Measurements from ENCODE around the gene TACSTD2. TPM values are rescaled to one million over a fixed set of nuclear protein-coding genes. Genes with fewer than 3 reads are reported as not detected.

TACSTD2 gene
- total RNA-seq, 1 experiment from 2014 or later, result 1.2 TPM

DNA sequence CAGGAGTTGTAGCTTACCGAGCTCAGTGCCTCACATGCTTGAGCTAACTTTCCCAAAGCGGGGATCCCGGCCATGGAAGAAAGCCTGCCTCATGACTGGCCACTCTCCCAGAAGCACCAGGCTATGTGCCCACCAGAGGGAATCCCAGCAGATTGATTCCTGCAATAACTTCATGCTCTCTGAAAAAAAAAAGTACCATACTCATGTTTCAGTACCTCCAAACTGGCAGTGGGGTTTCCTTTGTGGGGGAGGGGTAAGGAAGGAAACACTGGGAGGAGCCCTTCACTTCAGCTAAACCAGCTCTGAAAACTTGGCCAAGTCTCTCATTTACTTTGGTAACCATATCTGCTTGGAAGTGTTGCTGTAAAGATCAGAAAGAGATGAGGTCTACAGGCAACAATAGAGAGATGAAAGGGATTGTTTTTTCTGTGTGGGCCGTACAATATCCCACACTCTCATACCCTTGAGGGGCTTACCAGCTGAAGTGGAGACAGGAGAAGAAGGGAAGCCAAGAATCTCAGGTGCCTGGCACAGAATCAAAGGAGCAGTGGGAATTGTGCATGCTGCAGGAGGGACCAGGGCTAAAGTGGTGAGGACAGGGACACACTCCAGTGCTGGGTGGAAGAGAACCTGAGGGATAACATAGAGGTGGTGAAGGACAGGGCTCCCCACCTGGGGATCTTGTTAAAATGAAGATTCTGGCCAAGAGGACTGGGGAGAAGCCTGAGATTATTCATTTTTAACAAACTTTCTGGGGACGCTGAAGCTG lies 42.4 kb upstream of the TACSTD2 start:
- no peaks in the 10 kb centered on the region for H3K79me1 ChIP-seq (ENCODE audit: insufficient read depth, low read depth, low read length, poor library complexity, severe bottlenecking)
- H3K4me1 ChIP-seq (ENCODE audit: insufficient read depth, low read length), result peaks cover 6% of the 10 kb centered on the region; the same call in 1 of the 2 replicates
- H3K56ac ChIP-seq (ENCODE audit: insufficient read length, low read depth, low read length), result no peak overlapping the region
- H3K4me2 ChIP-seq (ENCODE audit: insufficient read depth, insufficient read length, low read length), result no peak overlapping the region
- Mint-ChIP-seq H3K27ac (peak overlapping the region in 1 of 3 experiments; percentile 84; a peak in 2 of 7 replicates), H3K9me3 (peaks cover 2 to 5% of the 10 kb centered on the region in 2 experiments; a peak in 3 of 5 replicates), H3K4me3 (no peak overlapping the region), H3K36me3 (ENCODE audit: insufficient read depth in 1 of 3, low read depth in 3 of 3) (peaks cover 0 to 6% (median 2%) of the 10 kb centered on the region in 3 experiments; a peak in 3 of 7 replicates), H3K4me1 (peaks cover 17 to 24% of the 10 kb centered on the region in 2 experiments), H3K27me3 (ENCODE audit: low read depth) (peaks cover 6% of the 10 kb centered on the region; the same call in 1 of the 2 replicates)
- H3K4ac ChIP-seq (ENCODE audit: low read depth, low read length), result no peak overlapping the region
- H4K91ac ChIP-seq (ENCODE audit: insufficient read length, low read depth, low read length), result no peak overlapping the region
- TF ChIP-seq, protein P1, sequence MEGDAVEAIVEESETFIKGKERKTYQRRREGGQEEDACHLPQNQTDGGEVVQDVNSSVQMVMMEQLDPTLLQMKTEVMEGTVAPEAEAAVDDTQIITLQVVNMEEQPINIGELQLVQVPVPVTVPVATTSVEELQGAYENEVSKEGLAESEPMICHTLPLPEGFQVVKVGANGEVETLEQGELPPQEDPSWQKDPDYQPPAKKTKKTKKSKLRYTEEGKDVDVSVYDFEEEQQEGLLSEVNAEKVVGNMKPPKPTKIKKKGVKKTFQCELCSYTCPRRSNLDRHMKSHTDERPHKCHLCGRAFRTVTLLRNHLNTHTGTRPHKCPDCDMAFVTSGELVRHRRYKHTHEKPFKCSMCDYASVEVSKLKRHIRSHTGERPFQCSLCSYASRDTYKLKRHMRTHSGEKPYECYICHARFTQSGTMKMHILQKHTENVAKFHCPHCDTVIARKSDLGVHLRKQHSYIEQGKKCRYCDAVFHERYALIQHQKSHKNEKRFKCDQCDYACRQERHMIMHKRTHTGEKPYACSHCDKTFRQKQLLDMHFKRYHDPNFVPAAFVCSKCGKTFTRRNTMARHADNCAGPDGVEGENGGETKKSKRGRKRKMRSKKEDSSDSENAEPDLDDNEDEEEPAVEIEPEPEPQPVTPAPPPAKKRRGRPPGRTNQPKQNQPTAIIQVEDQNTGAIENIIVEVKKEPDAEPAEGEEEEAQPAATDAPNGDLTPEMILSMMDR (conservative IDR thresholded peaks at IDR 0.05), result no peak
- no peak overlapping the region for H3K23ac ChIP-seq (ENCODE audit: insufficient read length, low read depth, low read length)
- no peak overlapping the region for H3K9ac ChIP-seq (ENCODE audit: extremely low read depth, insufficient read length, low read length)
- H3K14ac ChIP-seq (ENCODE audit: insufficient read depth, low read length), result no peak overlapping the region
- no peak overlapping the region for H2BK20ac ChIP-seq (ENCODE audit: low read depth, low read length, poor library complexity, severe bottlenecking)
- H2BK12ac ChIP-seq (ENCODE audit: insufficient read length, low read depth, low read length), result no peak overlapping the region
- no peak for DNase-seq
- peak overlapping the region; percentile 73 for H2AFZ ChIP-seq (ENCODE audit: low read length)
- H2BK5ac ChIP-seq (ENCODE audit: insufficient read length, low read length), result no peak overlapping the region
- no peaks in the 10 kb centered on the region for H4K20me1 ChIP-seq (ENCODE audit: control insufficient read depth, insufficient read depth, insufficient read length)
- H3K27ac ChIP-seq (ENCODE audit: insufficient read length, low read depth, low read length), result no peak overlapping the region
- H3K79me2 ChIP-seq (ENCODE audit: insufficient read depth, low read length), result no peaks in the 10 kb centered on the region
- no peak overlapping the region for H2AK5ac ChIP-seq (ENCODE audit: insufficient read length, low read length)
- no peak overlapping the region for H3K18ac ChIP-seq (ENCODE audit: insufficient read length, low read depth, low read length)
- WGBS (ENCODE audit: extremely low coverage, insufficient read length, low lambda C conversion rate), result no CpG with 5 or more reads among the region's 5 CpGs
- no peaks in the 10 kb centered on the region for H3K23me2 ChIP-seq (ENCODE audit: insufficient read length, low read depth, low read length, poor library complexity, severe bottlenecking)
- H2BK15ac ChIP-seq (ENCODE audit: low read depth, low read length), result no peak overlapping the region
- peak overlapping the region; percentile 23 for H2BK120ac ChIP-seq (ENCODE audit: low read depth, low read length, poor library complexity, severe bottlenecking)
- H3K9me3 ChIP-seq (ENCODE audit: control insufficient read depth, low read depth, low read length), result no peaks in the 10 kb centered on the region
- H3K27me3 ChIP-seq (ENCODE audit: insufficient read depth, low read length), result no peaks in the 10 kb centered on the region
- H4K8ac ChIP-seq (replicated peaks; ENCODE audit: insufficient read length, low read depth, low read length), result no peak overlapping the region
- no peak overlapping the region for H4K5ac ChIP-seq (ENCODE audit: insufficient read length, low read depth, low read length)
- no peak overlapping the region for H3T11ph ChIP-seq (ENCODE audit: low read length)
